SH-SY5Y (cell line): ENCODE data around the gene GFER.

Experiments used
- GATA2 ChIP-seq: IDR thresholded peaks from 2 replicates; pipeline ENCODE4 v1.6.1; 2011; ENCODE audit warnings: mild to moderate bottlenecking, low read depth, low read length
- GATA3 ChIP-seq: IDR thresholded peaks from 2 replicates; pipeline ENCODE4 v1.6.1; 2011; ENCODE audit warnings: low read depth, mild to moderate bottlenecking, low read length, moderate library complexity

Gene GFER

DNA sequence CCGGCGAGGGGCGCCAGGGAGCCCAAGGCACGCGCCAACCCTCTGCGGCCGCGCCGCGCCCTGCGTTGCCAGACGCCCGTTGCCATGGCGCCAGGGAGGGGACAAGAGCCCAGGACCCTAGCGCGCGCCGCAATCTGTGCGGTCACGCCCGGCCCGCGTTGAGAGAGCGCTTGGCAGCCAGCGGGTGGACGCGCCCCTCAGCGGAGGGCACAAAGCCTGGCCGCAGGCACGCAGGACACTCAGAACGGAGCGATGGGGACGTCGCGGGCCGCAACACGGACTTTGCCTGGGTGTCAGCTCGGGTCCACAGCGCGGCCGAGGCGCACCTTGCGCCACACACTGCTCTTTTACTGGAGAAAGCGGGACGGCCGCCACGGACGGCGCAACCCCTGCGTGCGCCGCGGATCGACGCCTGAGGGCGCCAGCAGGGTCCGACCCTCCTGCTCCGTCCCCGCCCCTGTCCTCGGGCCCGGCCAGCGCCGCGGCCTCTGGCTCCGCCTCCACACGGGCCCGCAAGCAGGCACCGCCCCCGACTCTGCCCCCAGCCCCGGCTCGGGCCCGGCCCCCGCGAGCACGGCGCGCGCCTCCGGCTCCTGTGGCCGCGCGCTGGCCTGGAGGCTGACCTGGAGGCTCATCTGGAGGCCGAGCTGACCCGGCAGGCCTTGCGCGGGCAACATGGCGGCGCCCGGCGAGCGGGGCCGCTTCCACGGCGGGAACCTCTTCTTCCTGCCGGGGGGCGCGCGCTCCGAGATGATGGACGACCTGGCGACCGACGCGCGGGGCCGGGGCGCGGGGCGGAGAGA, at the start of gene GFER:
TSS of gene GFER (plus strand) at position 650 of the 803 bp plus-strand sequence. CDS start at position 676, 26 bp downstream.
- TF ChIP-seq GATA3 (no peak), GATA2 (no peak)

DNA sequence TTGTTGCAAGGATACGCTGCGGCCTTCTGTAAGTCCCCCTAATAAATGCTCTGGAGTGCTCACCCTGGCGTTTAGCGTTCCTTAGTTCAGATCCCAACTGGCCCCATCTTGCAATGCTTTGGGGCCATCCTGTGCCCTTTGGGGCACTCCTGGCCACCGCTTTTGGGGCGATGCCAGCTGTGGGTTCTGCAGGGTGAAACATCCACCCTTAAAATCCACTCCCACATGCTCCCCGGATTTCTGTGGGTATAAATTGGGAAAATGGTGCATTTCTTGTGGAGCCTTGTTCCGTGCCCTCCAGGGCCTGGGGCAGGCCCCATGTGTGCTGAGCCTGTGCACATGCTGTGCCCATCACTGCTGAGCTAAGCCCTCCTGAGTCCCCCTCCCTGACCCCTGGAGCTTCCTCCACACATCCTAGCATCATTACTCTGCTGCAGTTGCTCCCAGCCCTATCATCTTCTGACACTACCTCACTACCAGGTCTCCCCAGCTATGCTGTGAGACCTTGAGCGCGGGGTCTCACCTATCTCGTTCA, 47.0 kb upstream of the GFER start:
- TF ChIP-seq GATA2 (no peak), GATA3 (no peak)

GRCh38 chr16:1938316-1938715, 45.7 kb upstream of the GFER start:
- no peak for TF ChIP-seq GATA3
- no peak for TF ChIP-seq GATA2

- TF ChIP-seq GATA2 (no peak), GATA3 (no peak)
Observed at GRCh38 chr16:1938910-1939309, 45.1 kb upstream of the GFER start.

DNA sequence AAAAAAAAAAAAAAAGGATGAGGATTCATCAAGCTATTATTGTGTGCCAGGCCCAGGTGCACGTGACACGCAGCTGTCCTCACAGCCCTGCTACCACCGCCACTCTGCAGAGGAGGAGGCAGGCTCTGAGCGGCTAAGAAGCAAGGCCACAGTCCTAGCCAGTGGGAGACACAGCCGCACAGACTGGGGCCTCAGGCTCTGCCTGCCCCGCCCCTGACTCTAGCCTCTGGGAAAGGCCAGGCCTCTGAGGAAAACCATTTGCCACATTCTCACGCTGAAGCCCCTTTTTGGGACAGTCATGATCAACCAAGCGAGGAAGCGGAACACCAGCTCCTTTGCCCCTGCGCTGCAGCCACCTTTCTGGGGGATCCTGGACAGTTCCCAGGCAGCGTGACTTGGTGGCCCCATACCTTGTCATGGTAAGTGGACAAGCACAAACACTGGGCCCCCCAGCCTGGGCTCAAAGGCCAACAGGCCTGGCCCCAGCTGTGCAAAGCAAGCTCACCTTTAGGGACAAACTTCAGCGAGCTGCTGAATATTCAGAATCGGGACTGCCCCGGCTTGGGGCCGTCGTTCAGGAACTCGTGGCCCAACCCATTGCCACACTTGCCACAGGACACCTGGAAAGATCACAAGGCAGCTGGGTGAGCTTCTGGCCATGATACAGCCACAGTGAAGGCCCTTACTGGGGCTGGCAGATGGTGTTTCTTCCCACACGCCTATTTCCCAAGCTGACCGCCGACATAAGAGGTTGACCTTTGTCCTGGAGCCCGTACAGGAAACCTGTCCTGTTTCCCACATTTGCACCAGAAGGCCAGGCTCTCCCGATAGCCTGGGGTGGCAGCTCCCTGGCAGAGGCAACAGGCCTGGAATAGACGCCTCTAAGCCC, 43.5 kb upstream of the GFER start:
- TF ChIP-seq GATA3 (no peak), GATA2 (no peak)

DNA sequence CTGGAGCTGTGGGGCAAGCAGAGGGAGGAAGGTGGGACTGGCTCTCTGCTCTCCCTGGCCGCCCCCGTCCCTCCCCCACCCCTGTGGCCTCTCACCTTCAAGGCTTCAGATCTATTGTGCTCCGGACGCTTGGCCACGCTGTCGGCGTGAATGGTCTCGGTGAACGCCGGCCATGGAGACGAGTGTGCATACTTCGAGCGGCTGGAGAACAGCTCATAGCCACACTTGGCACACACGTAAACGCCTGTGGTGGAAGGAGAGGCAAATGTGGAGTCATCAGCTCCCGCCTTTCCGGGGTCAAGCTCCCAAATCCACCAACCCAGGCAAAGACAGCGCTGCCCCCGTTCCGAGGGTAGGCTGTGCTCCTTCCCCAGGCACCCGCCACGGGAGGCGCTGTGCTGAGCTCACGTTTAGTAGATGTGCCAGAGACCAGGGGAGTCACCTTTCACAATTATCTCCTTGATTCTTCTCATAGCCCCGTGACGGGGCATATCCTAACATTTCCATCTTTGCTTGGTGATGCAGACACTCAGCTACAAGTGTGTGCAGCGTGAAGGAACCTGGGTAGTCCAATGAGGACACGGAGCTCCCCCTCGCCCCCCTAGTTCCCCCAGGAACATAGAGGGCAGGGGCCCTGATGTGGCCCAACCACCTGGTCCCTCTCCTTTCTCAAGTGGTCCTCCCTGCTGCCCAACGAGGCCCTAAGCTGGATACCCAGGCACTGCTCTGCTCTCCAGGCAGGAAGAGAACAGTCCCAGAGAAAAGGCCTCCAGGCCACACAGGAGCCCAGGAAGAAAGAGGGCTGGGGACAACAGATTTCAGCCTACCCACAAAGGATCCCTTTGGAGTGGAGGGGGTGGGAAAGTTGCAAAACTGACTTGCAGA, 42.6 kb upstream of the GFER start:
- TF ChIP-seq GATA3, result no peak
- TF ChIP-seq GATA2, result no peak

- TF ChIP-seq GATA3, result no peak
- no peak for TF ChIP-seq GATA2
Observed at GRCh38 chr16:1942047-1942809, 41.8 kb upstream of the GFER start.

- TF ChIP-seq GATA2 (no peak), GATA3 (no peak)
Observed at GRCh38 chr16:1942810-1943726, 40.9 kb upstream of the GFER start, which contains the start of gene MSRB1. MSRB1 (minus strand) TSS chr16:1943199; CDS start chr16:1943156, 43 bp downstream.

- TF ChIP-seq GATA2 (no peak), GATA3 (no peak)
Observed at GRCh38 chr16:1944612-1945199, 39.3 kb upstream of the GFER start.

GRCh38 chr16:1945559-1946391, 38.2 kb upstream of the GFER start:
- TF ChIP-seq GATA2 (no peak), GATA3 (no peak)
